ENCODE measurements around the gene PRM2. TPM values are rescaled to one million over a fixed set of nuclear protein-coding genes. Genes with fewer than 3 reads are reported as not detected.
A peak's percentile ranks its signal among the peaks of the same experiment; 100 is the strongest.

The PRM2 gene
- total RNA-seq, 1 experiment from 2014 or later = not detected

DNA sequence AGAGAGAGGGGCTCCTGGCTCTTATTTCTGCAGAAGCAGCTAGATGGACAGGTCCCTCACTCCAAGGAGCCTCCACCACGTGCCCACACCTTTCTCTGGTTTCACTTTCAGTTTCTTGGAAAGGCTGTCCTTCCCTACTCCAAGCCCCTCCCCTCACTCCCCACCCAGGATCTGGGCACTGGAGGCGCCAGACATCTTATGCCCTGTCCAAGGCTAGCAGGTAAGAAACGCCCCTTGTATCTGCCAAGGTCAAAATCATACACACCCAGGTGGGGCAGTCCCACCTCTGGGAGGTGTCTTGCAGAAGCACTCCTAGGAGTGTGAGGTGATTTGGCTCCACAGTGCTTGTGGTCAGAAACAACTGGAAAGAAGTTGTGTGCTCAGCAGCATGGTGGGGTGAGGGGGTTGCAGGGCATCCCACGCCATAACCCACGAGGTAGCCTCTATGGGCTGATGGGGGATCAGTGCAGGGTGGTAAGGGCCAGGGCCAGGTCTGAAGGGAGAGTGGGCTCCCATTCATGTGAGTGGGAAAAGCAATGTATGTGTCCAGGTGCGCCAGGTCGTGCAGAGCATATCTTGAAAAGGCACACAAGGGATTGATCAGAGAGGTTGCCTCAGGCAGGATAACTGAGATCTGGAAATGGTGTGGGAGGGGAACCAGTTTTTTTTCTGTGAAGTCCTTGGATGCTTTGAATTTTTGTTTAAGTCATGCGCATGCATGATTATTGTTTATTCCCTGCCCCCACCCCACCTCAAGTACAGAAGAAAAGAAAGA lies 36.6 kb upstream of the PRM2 start:
- intact Hi-C loops (cut with micrococcal nuclease; ENCODE audit: unreplicated experiment) = loop anchor here (1.0 to 2.0 kb wide), 5 partner anchors 16 to 57 kb away; partner anchors contain the start of genes RMI2 and SOCS1
- BruUV-seq (replicated peaks) = TSS peak; percentile 59
- no peaks in the 10 kb centered on the region for H3K27me3 ChIP-seq (replicated peaks; ENCODE audit: control insufficient read depth, insufficient read depth, low read length)
- H3K27me3 Mint-ChIP-seq (ENCODE audit: insufficient read depth, unreplicated experiment) = no peaks in the 10 kb centered on the region
- peaks cover 14% of the 10 kb centered on the region for H3K4me1 Mint-ChIP-seq (ENCODE audit: low read depth, unreplicated experiment)
- H3K9me3 ChIP-seq = no peaks in the 10 kb centered on the region
- H3K36me3 Mint-ChIP-seq (ENCODE audit: insufficient read depth, unreplicated experiment) = peaks cover 12% of the 10 kb centered on the region
- H3K36me3 ChIP-seq (ENCODE audit: control insufficient read depth, insufficient read depth, low read length) = no peaks in the 10 kb centered on the region
- H3K4me3 Mint-ChIP-seq (ENCODE audit: unreplicated experiment) = peak overlapping the region; percentile 70
- no peaks in the 10 kb centered on the region for H3K9me3 Mint-ChIP-seq (ENCODE audit: unreplicated experiment)
- CTCF ChIA-PET = no interaction called here
- peak overlapping the region; percentile 80 for H3K27ac Mint-ChIP-seq (ENCODE audit: unreplicated experiment)
- H3K4me1 ChIP-seq = peaks cover 38% of the 10 kb centered on the region
- peak overlapping the region; percentile 17 for H3K4me3 ChIP-seq (ENCODE audit: low read depth, low read length)
- TF ChIP-seq CTCF (IDR thresholded peaks at IDR 0.05; ENCODE audit: insufficient read depth in 1 of 2, low read depth in 1 of 2, low read length in 1 of 2, severe bottlenecking in 1 of 2, unreplicated experiment in 1 of 2) = no peak
- peak; percentile 82 to 86 for DNase-seq
- POLR2A ChIA-PET = interaction anchor here (0.7 to 1.5 kb wide), 2 partner anchors 14 to 57 kb away, joined by 5 to 19 read pairs; partner anchors contain the start of gene SOCS1

GRCh38 chr16:11310997-11311561 lies 34.8 kb upstream of the PRM2 start:
- H3K9me3 Mint-ChIP-seq (ENCODE audit: unreplicated experiment) = no peaks in the 10 kb centered on the region
- H3K27me3 Mint-ChIP-seq (ENCODE audit: insufficient read depth, unreplicated experiment) = no peaks in the 10 kb centered on the region
- no peak for TF ChIP-seq CTCF (IDR thresholded peaks at IDR 0.05; ENCODE audit: insufficient read depth in 1 of 2, low read depth in 1 of 2, low read length in 1 of 2, severe bottlenecking in 1 of 2, unreplicated experiment in 1 of 2)
- Histone ChIP-seq H3K36me3 (ENCODE audit: control insufficient read depth, insufficient read depth, low read length) (no peaks in the 10 kb centered on the region), H3K4me1 (peaks cover 38% of the 10 kb centered on the region), H3K9me3 (no peaks in the 10 kb centered on the region), H3K27me3 (replicated peaks; ENCODE audit: control insufficient read depth, insufficient read depth, low read length) (no peaks in the 10 kb centered on the region), H3K4me3 (ENCODE audit: low read depth, low read length) (no peak overlapping the region)
- peaks cover 12% of the 10 kb centered on the region for H3K36me3 Mint-ChIP-seq (ENCODE audit: insufficient read depth, unreplicated experiment)
- intact Hi-C loops (cut with micrococcal nuclease; ENCODE audit: unreplicated experiment) = no loop called here
- no peak overlapping the region for H3K4me3 Mint-ChIP-seq (ENCODE audit: unreplicated experiment)
- CTCF ChIA-PET = interaction anchor here (1.1 kb wide), 1 partner anchor 45 kb away, joined by 3 read pairs; no protein-coding TSS in a partner anchor
- BruUV-seq (replicated peaks) = no TSS peak
- POLR2A ChIA-PET = no interaction called here
- DNase-seq = no peak
- H3K4me1 Mint-ChIP-seq (ENCODE audit: low read depth, unreplicated experiment) = peaks cover 14% of the 10 kb centered on the region
- H3K27ac Mint-ChIP-seq (ENCODE audit: unreplicated experiment) = no peak overlapping the region

DNA sequence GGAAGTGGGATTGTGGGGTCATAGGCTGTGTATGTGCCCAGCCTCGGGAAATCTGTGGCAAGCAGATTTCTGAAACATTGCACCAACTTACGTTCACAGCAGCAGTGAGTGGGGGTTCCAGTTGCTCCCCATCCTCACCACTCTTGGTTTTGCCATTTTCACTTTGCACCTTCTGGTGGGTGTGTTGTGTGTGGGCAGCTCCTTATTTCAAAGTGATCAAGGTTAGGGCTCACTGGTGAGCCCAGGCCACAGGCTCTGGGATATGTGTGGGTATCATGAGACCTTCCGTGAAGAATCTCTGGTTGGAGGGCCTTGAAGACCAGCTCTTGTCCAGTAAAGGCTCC lies 34.3 kb upstream of the PRM2 start:
- CTCF ChIA-PET = no interaction called here
- POLR2A ChIA-PET = no interaction called here
- H3K36me3 Mint-ChIP-seq (ENCODE audit: insufficient read depth, unreplicated experiment) = peaks cover 12% of the 10 kb centered on the region
- H3K27ac Mint-ChIP-seq (ENCODE audit: unreplicated experiment) = no peak overlapping the region
- peaks cover 37% of the 10 kb centered on the region for H3K4me1 ChIP-seq
- H3K9me3 Mint-ChIP-seq (ENCODE audit: unreplicated experiment) = no peaks in the 10 kb centered on the region
- no peaks in the 10 kb centered on the region for H3K27me3 ChIP-seq (replicated peaks; ENCODE audit: control insufficient read depth, insufficient read depth, low read length)
- H3K4me3 Mint-ChIP-seq (ENCODE audit: unreplicated experiment) = no peak overlapping the region
- BruUV-seq (replicated peaks) = no TSS peak
- H3K4me1 Mint-ChIP-seq (ENCODE audit: low read depth, unreplicated experiment) = peaks cover 14% of the 10 kb centered on the region
- no peak for DNase-seq
- intact Hi-C loops (cut with micrococcal nuclease; ENCODE audit: unreplicated experiment) = no loop called here
- no peaks in the 10 kb centered on the region for H3K36me3 ChIP-seq (ENCODE audit: control insufficient read depth, insufficient read depth, low read length)
- no peaks in the 10 kb centered on the region for H3K27me3 Mint-ChIP-seq (ENCODE audit: insufficient read depth, unreplicated experiment)
- no peaks in the 10 kb centered on the region for H3K9me3 ChIP-seq
- TF ChIP-seq CTCF (IDR thresholded peaks at IDR 0.05; ENCODE audit: insufficient read depth in 1 of 2, low read depth in 1 of 2, low read length in 1 of 2, severe bottlenecking in 1 of 2, unreplicated experiment in 1 of 2) = no peak
- H3K4me3 ChIP-seq (ENCODE audit: low read depth, low read length) = no peak overlapping the region
